Measurements from ENCODE around the gene IL1F10. TPM values are rescaled to one million over a fixed set of nuclear protein-coding genes. Genes with fewer than 3 reads are reported as not detected.

IL1F10 gene
- total and polyA plus RNA-seq, 2 of the 13 experiments (the other 11 are each of a cell fraction or from before 2014, with no cell fraction given): not detected

- Histone ChIP-seq H3K79me2 (ENCODE audit: insufficient read depth, low read length) (no peaks in the 10 kb centered on the region), H3K27me3 (ENCODE audit: control insufficient read depth in 1 of 2, insufficient read depth in 2 of 2, low read length in 2 of 2) (peaks cover 2 to 47% of the 10 kb centered on the region in 2 experiments; a peak in 4 of 5 replicates), H3K27ac (ENCODE audit: extremely low read length, insufficient read depth, low read length) (no peak overlapping the region), H3K4me1 (ENCODE audit: insufficient read depth, low read length) (peaks cover 47% of the 10 kb centered on the region), H2AFZ (ENCODE audit: low read length) (no peak overlapping the region), H3K9me3 (ENCODE audit: low read length) (no peaks in the 10 kb centered on the region), H3K4me3 (replicated peaks in 1 of 3; ENCODE audit: insufficient read depth in 1 of 3, low read depth in 2 of 3, low read length in 3 of 3) (no peak overlapping the region), H3K9ac (ENCODE audit: insufficient read depth, low read depth, low read length) (no peak overlapping the region), H3K4me2 (ENCODE audit: low read depth, low read length) (peak overlapping the region; percentile 13; the same call in 1 of the 2 replicates), H3K36me3 (replicated peaks in 1 of 2; ENCODE audit: control insufficient read depth in 1 of 2, insufficient read depth in 2 of 2, low read length in 2 of 2) (no peaks in the 10 kb centered on the region), H4K20me1 (ENCODE audit: insufficient read depth, low read length) (no peaks in the 10 kb centered on the region)
- DNase-seq (ENCODE audit: low spot score) (no peak), ATAC-seq (no peak), FAIRE-seq (no peak)
- POLR2A ChIA-PET: interaction anchor here (2.4 kb wide), 1 partner anchor 12 kb away, joined by 11 read pairs; the partner anchor contains the start of gene IL1RN
- intact Hi-C loops (cut with micrococcal nuclease; ENCODE audit: unreplicated experiment): no loop called here
- CTCF ChIA-PET (ENCODE audit: low intra/inter-chr PET ratio, low total read pairs): no interaction called here
- 54% methylated on average over 4 of the region's 4 CpGs for WGBS (ENCODE audit: low lambda C conversion rate)
- in situ Hi-C loops (cut with HindIII; ENCODE audit: extremely low pct_ligation_motif_present, low pct_unique_long_range_greater_than_20kb): no loop called here
- no TSS peak for BruUV-seq (replicated peaks)
- TF ChIP-seq KDM5B (CRISPR knock-in tag; IDR thresholded peaks at IDR 0.05; ENCODE audit: borderline replicate concordance): no peak
- TF ChIP-seq SMAD9 (CRISPR knock-in tag; IDR thresholded peaks at IDR 0.05): no peak
- 0 out of 2 replicates have a peak, but pooled peaks have one; percentile 32 for TF ChIP-seq IRF9 (CRISPR knock-in tag; IDR thresholded peaks at IDR 0.05; ENCODE audit: borderline replicate concordance)
- no peak for TF ChIP-seq TAF1 (CRISPR knock-in tag; IDR thresholded peaks at IDR 0.05)
- no peak for TF ChIP-seq KLF13 (CRISPR knock-in tag; IDR thresholded peaks at IDR 0.05)
- no peak for TF ChIP-seq UBTF (CRISPR knock-in tag; IDR thresholded peaks at IDR 0.05)
Measured at GRCh38 chr2:113114996-113115395, 47.2 kb downstream of the IL1F10 start.

Measured in HepG2 (cell line).